GM12878 (cell line): ENCODE data around the gene ERN1. TPM values are rescaled to one million over a fixed set of nuclear protein-coding genes. Genes with fewer than 3 reads are reported as not detected.

Source experiments
- ATAC-seq: fragments of 200-7000 bp; cut with Tn5 transposase; 3 replicates; pipeline ENCODE4 v1.9.1; 2020; ENCODE audit warnings: mild to moderate bottlenecking, moderate library complexity
- BruUV-seq: library from RNA; stranded (reverse); fragments of 400-500 nt; replicated peaks from 2 replicates; lab custom pipeline; 2021; lab: Mats Ljungman, UMichigan
- CTCF ChIA-PET: fragments of 300-600 bp; sonication (Branson Sonifier 250); formaldehyde crosslinking; extraction: SDS; loops from one replicate; lab custom pipeline; 2021; ENCODE audit warnings: inconsistent platforms; lab: Yijun Ruan, JAX
- POLR2A ChIA-PET: fragments of 350-600 bp; formaldehyde crosslinking; extraction: SDS; loops from one replicate; lab custom pipeline; 2021; ENCODE audit warnings: inconsistent platforms; lab: Charles Lee
- RAD21 ChIA-PET: fragments of 300-600 bp; sonication (Branson Sonifier 250); formaldehyde crosslinking; loops from one replicate; lab custom pipeline; 2023; ENCODE audit warnings: antibody characterized with exemption; ENCODE audit not compliant: unreplicated experiment; lab: Charles Lee
- SMC1A ChIA-PET: fragments of 300-600 bp; sonication (Branson Sonifier 250); formaldehyde crosslinking; loops from one replicate; lab custom pipeline; 2023; ENCODE audit not compliant: unreplicated experiment, uncharacterized antibody; lab: Charles Lee
- DNase-seq: peaks from one replicate; pipeline ENCODE4 v3.0.0-alpha.2; 2011; ENCODE audit warnings: low read depth, low spot score
- FAIRE-seq: peaks from 3 replicates; lab custom pipeline; 2011; peaks lifted over from hg19 to GRCh38; lab: Jason Lieb, UNC
- H2AFZ ChIP-seq: 2 replicates; pipeline ENCODE4 v1.6.0; 2011; ENCODE audit warnings: low read depth, low read length, control low read depth; ENCODE audit not compliant: control insufficient read depth
- H3K27ac ChIP-seq: 2 replicates; pipeline ENCODE4 v1.5.1; 2011; ENCODE audit warnings: control low read depth; ENCODE audit not compliant: control insufficient read depth, insufficient read depth
- H3K27me3 ChIP-seq, 2 experiments: replicated peaks in 1 of 2; 2 replicates each; pipeline versions ENCODE4 v1.6.0 to v1.6.1; 2011; ENCODE audit warnings: low read length in 1 of 2; ENCODE audit not compliant: control insufficient read depth in 2 of 2, insufficient read depth in 2 of 2
- H3K36me3 ChIP-seq, 2 experiments: 2 replicates each; pipeline ENCODE4 v1.5.1; 2011; ENCODE audit warnings: low read length in 1 of 2; ENCODE audit not compliant: control insufficient read depth in 2 of 2, insufficient read depth in 2 of 2
- H3K4me1 ChIP-seq: 2 replicates; pipeline ENCODE4 v1.6.1; 2011; ENCODE audit warnings: mild to moderate bottlenecking, low read length, moderate library complexity, mixed read lengths; ENCODE audit not compliant: control insufficient read depth, insufficient read depth
- H3K4me2 ChIP-seq: 2 replicates; pipeline ENCODE4 v1.6.0; 2011; ENCODE audit warnings: control low read depth; ENCODE audit not compliant: control insufficient read depth, insufficient read depth
- H3K4me3 ChIP-seq: fragments of 200-600 bp; sonication (generic); 2 replicates; pipeline ENCODE4 v1.5.1; 2016
- H3K79me2 ChIP-seq: 2 replicates; pipeline ENCODE4 v1.6.0; 2011; ENCODE audit warnings: low read length; ENCODE audit not compliant: control insufficient read depth, insufficient read depth
- H3K9ac ChIP-seq: 2 replicates; pipeline ENCODE4 v1.8.0; 2011; ENCODE audit warnings: low read length, control low read depth, mixed read lengths; ENCODE audit not compliant: control insufficient read depth, insufficient read depth
- H3K9me3 ChIP-seq: replicated peaks from 3 replicates; pipeline ENCODE4 v1.5.1; 2011; ENCODE audit warnings: mild to moderate bottlenecking, low read length; ENCODE audit not compliant: control insufficient read depth, insufficient read depth
- H4K20me1 ChIP-seq: 2 replicates; pipeline ENCODE4 v1.6.0; 2011; ENCODE audit not compliant: control insufficient read depth, insufficient read depth
- GABPA ChIP-seq: IDR thresholded peaks from 2 replicates; pipeline ENCODE4 v1.6.1; 2014; ENCODE audit warnings: antibody characterized with exemption, low read depth, mild to moderate bottlenecking, inconsistent platforms
- NFIC ChIP-seq: IDR thresholded peaks from 2 replicates; pipeline ENCODE4 v1.6.1; 2012; ENCODE audit warnings: low read depth, mild to moderate bottlenecking, inconsistent platforms, low read length, moderate library complexity
- RAD51 ChIP-seq: fragments of 450-650 bp; IDR thresholded peaks from 2 replicates; pipeline ENCODE4 v1.6.1; 2016; ENCODE audit warnings: moderate library complexity, mild to moderate bottlenecking, inconsistent platforms
- ZNF24 ChIP-seq: fragments of 450-650 bp; IDR thresholded peaks from 2 replicates; pipeline ENCODE4 v1.6.1; 2017; ENCODE audit warnings: antibody characterized with exemption, mild to moderate bottlenecking
- WGBS: methylation state at CpG from one replicate; pipeline ENCODE4 v1.1.6; 2016; ENCODE audit warnings: low lambda C conversion rate; ENCODE audit not compliant: insufficient replicate concordance, insufficient coverage; ENCODE audit errors: missing lambda C conversion rate; 5-methylcytosine and 5-hydroxymethylcytosine counted together
- in situ Hi-C: fragments of 300-500 bp; cut with MboI; formaldehyde crosslinking; loops from 9 replicates; pipeline ENCODE4 v1.14.3; 2018; ENCODE audit warnings: mixed read lengths
- intact Hi-C: fragments of 100-400 bp; cut with micrococcal nuclease; formaldehyde crosslinking; loops from one replicate; pipeline ENCODE4 v1.14.2; 2022; ENCODE audit not compliant: unreplicated experiment
- polyA plus RNA-seq, 11 experiments: library from polyadenylated mRNA; depleted of rRNA in 4 of 11; unstranded in 6 of 11; stranded (reverse) in 5 of 11; fragments of >200 nt; fragmentation: Nextera tagmentation in 4 of 11; fragmentation: Illumina TruSeq in 1 of 11; extraction: Ambion mirVana in 4 of 11; extraction: Trizol in 1 of 11; gene quantifications; 1 replicate in 1 of 11; 2 replicates in 10 of 11; pipeline versions ENCODE4 v1.2.1 to v1.2.3, GENCODE V29; 2011 to 2016; ENCODE audit warnings: inconsistent platforms in 2 of 11, missing spikeins in 2 of 11, low read depth in 1 of 11
- total RNA-seq, 4 experiments: library from RNA; depleted of rRNA in 3 of 4; stranded (reverse); fragments of >200 nt in 3 of 4; fragmentation: Illumina TruSeq in 1 of 4; extraction: Trizol in 1 of 4; gene quantifications; 2 replicates each; pipeline versions ENCODE4 v1.2.1 to v1.2.3, GENCODE V29; 2013 to 2021
- TF ChIP-seq, protein P1 (sequence below): fragments of 150-350 bp; IDR thresholded peaks from 2 replicates; pipeline ENCODE4 v1.6.1; 2014; ENCODE audit warnings: mild to moderate bottlenecking, low read depth, low read length

The ERN1 gene
- total and polyA plus RNA-seq, 10 of the 15 experiments (the other 5 are each of a cell fraction or from before 2014, with no cell fraction given), result 2.6 to 19.2 (median 7.6) TPM

DNA sequence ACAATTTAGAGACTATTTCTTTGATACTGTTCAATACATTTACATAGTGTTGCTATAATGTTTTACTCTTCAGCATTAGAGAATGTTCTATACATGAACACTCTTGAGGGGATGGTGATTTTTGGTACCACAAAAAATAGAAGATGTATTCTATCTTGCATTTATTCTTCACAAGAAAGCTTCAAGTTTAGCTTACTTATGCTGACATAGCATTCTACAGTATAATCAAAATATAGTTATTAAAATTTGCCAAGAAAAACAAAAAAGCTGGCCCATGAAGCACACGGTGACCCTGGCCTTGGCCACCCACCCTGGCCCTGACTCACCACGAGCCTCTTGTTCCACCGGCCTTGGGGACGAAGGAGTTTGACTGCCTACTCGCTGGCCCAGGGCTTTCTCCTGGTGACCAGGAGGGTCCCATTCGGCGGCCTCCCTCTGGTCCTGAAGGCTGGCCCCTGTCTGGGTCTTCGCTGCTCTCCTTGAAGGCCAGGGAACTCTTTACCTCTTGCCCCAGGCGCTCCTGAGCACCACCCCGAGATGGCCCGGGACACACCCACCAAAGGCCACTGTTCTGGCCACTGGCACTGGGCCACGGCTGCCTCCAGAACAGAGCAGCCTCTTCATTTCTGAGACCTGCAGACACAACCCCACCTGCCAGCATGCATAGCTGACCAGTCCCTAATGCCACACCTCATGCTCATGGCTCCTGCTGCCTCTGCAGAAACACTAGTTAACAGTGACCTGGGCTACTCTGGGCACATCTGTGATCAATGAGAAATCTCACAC lies 87.1 kb downstream of the ERN1 start (continued):
- TF ChIP-seq ZNF24 (no peak), GABPA (no peak)

DNA sequence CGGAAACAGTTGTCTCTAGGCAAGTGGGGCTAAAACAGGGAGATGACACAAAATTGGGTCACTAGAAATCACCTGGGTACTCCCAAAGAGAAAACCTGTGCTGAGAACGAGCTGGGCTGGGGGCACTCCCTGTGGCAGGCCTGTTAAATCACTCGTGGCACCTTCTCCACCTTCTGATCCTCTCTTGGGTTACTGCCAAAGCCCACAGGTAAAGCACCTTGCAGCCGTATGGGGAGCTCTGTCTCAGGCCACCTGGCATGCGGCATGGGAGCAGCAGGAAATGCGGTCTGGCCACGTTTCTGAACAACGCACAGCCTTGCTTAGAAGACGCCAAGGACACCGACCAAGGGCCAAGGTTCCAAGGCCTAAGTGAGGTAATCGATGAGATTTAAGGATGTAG lies 88.0 kb downstream of the ERN1 start:
- no peak for DNase-seq
- in situ Hi-C loops, result loop anchor here (25.0 kb wide), 1 partner anchor 245 kb away; no protein-coding TSS in a partner anchor
- SMC1A ChIA-PET, result interaction anchor here (1.0 to 2.7 kb wide), 7 partner anchors 11 to 92 kb away, joined by 3 to 9 read pairs (median 3); no protein-coding TSS in a partner anchor
- no peaks in the 10 kb centered on the region for H4K20me1 ChIP-seq
- intact Hi-C loops, result no loop called here
- ATAC-seq, result no peak
- H3K9ac ChIP-seq, result no peak overlapping the region
- no peaks in the 10 kb centered on the region for H3K27me3 ChIP-seq
- 64% methylated on average over 11 of the region's 11 CpGs for WGBS
- BruUV-seq, result no TSS peak
- no peak overlapping the region for H3K4me2 ChIP-seq
- RAD21 ChIA-PET, result interaction anchor here (0.6 to 1.2 kb wide), 2 partner anchors 13 to 61 kb away, joined by 3 to 4 read pairs; no protein-coding TSS in a partner anchor
- CTCF ChIA-PET, result interaction anchor here (1.3 to 3.0 kb wide), 4 partner anchors 13 to 91 kb away, joined by 5 to 26 read pairs (median 18); no protein-coding TSS in a partner anchor
- no peak overlapping the region for H3K4me3 ChIP-seq
- H3K79me2 ChIP-seq, result no peaks in the 10 kb centered on the region
- H3K36me3 ChIP-seq, result peaks cover 11 to 13% of the 10 kb centered on the region in 2 experiments
- TF ChIP-seq NFIC (no peak), RAD51 (no peak)
- TF ChIP-seq, protein P1, sequence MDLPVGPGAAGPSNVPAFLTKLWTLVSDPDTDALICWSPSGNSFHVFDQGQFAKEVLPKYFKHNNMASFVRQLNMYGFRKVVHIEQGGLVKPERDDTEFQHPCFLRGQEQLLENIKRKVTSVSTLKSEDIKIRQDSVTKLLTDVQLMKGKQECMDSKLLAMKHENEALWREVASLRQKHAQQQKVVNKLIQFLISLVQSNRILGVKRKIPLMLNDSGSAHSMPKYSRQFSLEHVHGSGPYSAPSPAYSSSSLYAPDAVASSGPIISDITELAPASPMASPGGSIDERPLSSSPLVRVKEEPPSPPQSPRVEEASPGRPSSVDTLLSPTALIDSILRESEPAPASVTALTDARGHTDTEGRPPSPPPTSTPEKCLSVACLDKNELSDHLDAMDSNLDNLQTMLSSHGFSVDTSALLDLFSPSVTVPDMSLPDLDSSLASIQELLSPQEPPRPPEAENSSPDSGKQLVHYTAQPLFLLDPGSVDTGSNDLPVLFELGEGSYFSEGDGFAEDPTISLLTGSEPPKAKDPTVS, result no peak
- H3K4me1 ChIP-seq, result no peaks in the 10 kb centered on the region
- no peak for FAIRE-seq
- POLR2A ChIA-PET, result interaction anchor here (0.7 to 1.0 kb wide), 2 partner anchors 84 to 90 kb away, joined by 3 read pairs; no protein-coding TSS in a partner anchor
- H2AFZ ChIP-seq, result no peak overlapping the region
- no peaks in the 10 kb centered on the region for H3K9me3 ChIP-seq
- H3K27ac ChIP-seq, result no peak overlapping the region
